NCI-H446 treated with DMSO at 0.1 percent for 48 hours (cell line): ENCODE results near the gene CTCF.

ENCODE experiments used
- DNase-seq: peaks from one replicate; lab custom pipeline; 2025; lab: John Stamatoyannopoulos, UW

Gene CTCF

DNA sequence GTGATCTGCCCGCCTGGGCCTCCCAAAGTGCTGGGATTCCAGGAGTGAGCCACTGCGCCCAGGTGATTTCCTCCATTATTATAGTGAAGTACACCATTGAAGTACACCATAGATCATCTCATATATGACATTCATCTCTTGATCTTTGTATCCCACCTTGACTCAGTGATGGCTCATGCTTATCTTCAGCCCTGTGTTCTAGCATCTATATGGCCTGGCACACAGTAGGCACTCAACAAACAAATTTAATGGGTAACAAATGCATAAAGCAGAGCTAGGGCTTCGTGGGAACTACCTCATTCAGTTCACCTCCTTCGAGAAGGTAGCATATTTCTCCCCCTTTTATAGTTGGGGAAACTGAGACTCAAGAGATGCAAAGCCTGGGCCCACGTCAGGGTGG, 103.3 kb downstream of the CTCF start:
- DNase-seq, result no peak

DNA sequence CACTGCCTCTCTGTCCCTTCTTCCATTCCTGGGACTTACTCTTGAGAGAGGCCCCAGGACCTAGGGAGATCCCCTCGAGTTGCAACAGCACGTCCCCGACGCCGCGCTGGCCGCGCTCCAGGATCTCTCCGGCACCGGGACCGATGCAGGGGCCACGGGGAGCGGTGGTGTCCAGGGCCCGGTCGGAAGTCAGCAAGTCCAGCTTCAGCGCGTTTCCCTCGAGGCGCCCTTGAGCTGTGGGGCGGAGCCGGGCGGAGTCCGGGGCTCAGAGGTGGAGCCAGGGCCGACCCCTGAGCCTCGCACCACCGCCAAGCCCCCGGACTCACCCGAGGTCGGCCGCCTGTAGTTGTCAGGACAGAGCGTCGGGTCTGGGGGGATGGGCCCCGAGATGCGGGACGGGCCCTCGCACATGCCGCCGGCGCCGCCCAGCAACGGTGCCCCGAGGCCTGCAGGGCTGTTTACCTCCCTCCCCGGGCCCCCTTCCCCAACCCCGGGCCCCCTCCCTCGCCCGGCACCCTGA, 103.8 kb downstream of the CTCF start:
- no peak for DNase-seq

DNA sequence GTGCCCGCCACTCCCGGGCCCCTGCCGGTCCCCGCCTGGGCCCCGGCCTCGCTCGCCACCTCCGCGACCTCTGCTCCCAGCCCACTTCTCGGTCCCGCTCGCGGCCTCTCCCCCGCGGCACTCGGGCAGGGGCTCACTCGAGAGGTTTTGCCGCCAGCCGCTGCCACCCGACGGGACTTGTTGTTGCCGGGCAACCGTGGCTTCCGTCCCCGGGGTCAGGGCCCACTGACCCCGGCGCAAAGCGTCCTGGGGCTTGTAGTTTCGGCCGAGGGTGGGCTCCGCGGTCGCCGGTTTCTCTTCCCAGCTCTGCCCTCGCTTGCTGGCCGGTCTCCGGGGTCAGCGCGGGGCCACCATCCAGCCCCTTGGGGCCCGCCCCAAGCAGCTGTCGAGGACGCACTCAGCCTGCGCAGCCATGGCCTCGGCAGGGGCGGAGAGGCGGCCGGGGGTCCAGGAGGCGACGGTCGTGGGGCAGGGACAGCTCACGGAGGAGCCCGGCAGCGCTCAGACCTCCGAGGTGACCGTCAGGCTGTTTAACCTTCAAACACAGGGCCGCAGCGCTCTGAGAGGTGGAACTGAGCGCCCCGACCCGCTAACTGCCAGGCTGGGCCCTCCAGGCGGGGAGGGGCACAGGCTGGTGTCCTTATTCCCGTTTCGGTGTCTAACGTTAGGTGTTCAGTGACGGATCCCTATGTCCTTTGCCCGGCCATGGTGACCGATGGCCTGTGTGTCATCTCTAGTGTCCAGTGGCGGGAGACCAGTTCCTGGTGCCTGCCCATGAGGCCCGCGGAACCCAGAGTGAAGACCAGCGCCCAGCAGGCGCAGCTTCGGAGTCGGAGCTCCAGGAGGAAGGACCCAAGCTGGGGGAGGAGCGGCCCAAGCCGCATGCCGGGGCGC, 104.5 kb downstream of the CTCF start, which contains the start of the genes C16orf86 and ENKD1:
C16orf86 (plus strand) TSS at position 256 of the 894 bp plus-strand sequence; CDS start at position 413, 157 bp downstream.
ENKD1 (minus strand) TSS at position 192 of the 894 bp plus-strand sequence. CDS start 308 bp downstream, outside the sequence.
- peak; percentile 12 for DNase-seq

DNA sequence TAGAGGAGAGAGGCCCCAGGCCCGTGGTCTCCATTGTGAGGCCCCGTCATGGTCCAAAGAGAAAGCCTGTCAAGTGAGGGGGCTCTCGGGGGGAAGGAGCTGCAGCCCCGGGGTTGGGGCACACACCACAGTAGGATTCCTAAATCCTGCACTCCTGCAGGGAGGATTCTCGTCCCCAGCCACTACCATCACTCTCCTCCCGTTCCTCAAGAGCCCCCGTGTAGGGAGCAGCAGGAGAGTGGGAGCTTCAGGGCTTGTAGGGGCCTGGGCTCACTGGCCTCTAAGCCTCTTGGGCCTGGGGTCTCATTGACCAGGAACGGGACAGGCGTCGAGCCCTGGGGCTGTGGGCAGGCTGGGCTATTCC, 105.1 kb downstream of the CTCF start:
- DNase-seq, result no peak

DNA sequence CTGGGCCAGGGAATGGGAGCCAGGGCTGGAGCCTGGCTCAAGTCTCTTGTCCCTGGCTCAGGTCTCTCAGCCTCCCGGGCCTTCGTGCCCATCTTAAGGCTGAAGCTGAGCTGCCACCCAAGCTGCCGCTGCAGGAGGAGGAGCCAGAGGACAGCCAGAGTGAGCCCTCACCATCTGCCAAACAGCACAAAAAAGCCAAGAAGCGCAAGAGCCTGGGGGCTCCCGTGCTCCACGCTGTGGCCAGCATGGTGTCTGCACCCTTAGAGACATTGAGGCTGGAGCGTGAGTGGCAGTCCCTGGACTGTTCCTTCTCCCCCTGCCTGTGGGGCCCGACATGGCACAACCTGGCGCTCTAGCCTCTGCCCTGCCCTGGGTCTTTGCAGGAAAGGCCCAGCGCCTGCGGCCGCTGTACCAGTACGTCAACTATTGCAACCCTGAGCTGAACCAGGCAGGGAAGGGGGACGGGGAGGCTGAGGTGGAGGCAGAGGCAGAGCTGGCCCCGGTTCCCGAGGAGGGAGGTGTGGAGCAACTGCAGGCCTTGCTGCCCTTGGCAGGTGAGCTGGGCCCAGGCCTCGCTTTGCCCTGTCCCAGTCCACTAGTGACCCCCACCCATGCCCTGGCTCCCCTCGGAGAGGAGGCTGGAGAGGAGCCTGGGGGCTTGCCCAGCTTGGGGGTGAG, 105.6 kb downstream of the CTCF start:
- peak; percentile 84 for DNase-seq

DNA sequence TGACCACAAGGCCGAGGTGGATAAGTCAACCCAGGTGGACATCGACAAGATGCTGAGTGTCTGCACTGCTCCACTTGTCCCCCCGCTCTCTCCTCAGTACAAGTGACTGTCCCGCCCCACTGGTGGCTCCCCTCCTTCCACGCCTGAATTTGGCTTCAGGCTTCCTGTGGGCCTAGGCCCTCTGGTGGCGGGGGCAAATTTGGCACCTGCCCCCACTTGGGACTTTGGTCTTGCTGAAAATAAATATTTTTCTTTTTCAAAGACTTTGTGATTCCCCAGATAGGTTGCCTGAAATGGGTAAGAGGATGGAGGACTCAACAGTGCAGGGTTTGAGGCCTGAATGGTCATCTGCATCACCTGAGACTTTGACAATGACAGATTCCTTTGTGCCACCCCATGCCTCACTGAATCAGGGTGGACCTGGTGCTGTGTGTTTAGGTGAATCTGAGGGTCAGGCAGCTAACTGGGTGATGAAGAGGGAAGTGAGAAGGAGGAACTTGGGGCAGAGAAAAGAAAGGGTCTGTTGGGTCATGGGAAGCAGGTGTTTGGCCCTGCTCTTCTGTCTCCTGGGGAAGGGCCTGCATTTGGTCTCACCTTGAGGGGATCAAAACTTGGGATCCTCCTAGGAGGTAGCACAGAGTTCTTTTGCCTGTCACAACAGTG, 106.3 kb downstream of the CTCF start:
- no peak for DNase-seq

DNA sequence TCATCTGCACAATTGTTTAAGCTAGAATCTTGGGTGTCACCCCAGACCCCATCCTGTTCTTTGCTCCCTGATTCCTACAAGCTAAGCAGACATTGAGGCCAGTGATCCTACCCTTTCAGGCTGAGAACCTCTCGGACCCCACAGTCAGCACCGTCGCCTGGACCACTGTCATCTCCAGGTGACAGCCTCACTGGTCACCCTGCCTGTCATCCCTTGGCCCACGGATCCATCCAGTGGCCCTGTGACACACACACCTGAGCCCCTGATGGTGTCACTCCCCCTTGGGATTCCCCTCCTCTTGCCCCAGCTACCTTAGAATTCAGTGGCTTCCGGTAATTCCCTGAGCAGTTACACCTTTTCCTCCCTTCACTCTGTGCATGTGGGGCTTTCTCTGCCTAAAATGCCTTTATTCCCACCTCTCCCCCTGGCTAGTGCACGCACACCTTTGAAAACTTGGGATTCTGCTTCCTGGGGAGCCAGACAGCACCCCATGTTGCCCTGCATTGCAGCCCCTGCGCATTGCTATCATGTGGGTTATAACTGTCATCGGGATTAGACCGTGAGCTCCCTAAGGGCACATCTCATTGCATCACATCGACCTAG, 107.3 kb downstream of the CTCF start:
- no peak for DNase-seq

DNA sequence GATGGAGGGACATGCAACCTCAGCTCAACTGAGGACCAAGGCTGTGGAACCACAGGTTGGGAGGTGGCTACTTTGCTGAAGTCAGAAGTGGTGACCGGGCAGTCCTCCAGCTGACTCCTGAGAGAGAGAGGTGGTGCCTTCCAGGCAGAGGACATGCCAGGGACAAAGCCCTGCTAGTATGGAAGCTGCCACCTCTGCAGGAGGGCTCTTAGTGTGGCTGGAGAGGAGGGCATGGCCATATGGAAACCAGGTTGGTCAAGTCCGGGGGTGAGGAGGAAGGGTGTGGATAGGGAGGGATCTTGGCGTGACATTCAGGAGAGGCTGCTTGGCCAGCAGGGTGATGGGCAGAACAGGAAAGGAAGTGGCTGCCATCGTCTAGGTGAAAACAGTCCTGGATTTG, 110.0 kb downstream of the CTCF start:
- DNase-seq, result no peak

DNA sequence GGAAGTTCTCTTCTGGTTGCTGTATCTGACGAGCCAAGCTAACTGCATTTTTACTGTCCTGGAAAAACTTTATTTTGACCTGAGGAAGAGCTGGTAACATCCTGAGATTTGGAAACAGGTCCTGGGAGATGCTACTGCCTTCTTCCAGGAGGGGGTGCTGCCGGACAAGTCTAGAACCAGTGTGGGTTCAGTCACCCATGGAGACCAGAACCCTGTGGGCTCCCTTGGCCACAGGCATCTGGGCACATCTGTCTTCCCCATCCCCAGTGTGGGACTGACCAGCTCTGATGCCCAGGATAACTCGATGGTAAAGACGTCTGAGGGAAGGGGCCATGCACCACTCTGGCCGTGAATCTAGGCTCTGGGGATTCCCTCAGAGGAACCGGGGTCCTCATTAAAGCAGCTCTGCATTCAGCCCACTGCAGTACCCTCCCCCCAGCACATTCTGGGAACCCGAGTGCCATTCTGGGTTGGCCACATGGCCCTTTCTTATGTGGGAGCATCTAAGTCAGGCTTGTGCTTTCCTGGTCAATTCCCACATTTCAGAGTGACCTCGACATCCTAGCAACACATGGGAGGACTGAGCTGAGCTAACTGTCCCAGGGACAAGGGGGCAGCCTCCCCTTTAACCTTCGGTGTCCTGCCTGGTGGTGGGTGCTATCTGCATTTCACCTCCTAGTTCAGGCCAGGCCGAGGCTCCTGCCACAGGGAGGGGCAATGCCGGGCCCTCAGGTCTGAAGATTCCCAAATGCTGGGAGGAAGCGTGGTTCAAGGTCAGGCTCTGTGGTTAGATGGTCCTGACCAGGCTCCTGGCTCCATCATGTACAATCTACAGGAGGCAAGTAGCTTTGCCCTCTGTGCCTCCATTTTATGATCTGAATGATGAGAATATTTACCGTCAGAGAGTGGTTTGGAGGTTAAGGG, 110.7 kb downstream of the CTCF start:
- DNase-seq, result no peak

DNA sequence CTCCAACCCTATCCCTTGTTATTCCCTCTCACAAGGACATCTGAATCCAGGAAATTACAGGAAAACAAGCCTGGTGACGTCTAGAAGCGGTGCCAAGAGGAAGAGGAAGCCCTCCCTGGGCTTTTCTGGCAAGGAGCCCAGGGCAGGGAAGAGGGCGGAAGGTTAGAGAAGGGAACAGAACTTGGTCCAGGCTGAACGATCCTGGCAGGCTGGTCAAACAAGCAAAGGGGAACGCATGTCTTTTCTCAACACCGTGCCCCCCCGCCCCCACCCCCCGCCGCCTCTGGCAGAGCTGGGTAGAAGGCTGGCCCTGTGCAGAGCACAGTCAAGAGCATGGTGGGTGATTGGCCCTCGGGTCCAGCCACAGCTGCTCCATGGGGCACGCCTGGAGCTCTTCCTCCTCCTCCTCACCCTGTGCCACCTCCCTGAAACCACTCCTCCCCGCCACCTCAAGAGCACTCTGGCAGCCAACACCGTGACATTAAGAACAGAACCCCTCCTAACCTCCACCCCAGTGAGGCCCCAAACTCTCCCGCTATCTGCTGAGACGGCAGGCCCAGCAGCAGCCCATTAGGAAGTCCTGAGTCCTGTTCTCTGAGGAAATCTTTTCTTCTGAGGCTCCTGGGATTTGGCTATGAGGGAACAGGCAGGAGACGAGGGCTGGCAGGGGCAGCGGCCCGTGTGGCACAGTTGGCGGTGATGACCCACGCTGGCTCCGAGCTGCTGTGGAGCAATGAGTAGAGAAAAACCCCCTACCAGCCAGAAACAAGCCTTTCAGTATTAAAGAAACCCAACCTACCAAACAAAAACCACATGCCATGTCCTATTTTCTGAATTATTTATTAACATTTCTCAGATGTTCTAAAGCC, 111.6 kb downstream of the CTCF start:
- no peak for DNase-seq

DNA sequence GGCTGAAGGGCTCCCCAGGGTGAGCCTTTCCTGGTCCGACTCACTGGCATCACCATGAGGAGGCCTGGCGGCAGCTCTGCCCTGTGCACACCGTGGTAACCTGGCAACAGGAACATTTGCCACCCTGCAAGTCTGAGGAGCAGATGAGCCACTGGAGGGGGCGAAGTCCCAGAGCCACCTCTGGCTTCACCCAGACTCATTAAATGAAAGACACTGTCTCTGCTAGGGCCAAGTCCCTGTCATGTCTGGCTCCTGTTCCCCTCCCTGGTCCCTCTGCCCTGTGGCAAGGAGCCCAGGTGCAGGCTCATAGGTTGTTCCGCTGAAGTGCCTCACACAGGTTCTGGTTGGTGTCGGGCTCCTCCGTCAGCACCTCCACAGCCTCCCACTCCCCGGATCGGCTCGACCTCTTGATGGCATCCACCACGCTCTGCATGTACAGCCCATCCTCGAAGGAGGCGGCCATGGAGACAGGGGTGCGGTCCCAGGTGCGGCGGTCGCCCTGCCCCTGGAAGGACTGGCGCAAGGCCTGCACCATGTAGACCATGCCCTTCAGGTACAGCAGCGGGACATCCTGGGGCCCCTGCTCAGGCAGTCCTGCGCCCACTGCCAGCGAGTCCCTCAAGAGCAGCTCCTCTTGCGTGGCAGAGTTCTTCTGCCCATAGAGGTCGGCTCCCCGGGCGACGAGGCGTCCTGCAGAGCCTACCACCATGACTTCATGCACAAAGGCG, 112.7 kb downstream of the CTCF start:
- DNase-seq, result no peak

DNA sequence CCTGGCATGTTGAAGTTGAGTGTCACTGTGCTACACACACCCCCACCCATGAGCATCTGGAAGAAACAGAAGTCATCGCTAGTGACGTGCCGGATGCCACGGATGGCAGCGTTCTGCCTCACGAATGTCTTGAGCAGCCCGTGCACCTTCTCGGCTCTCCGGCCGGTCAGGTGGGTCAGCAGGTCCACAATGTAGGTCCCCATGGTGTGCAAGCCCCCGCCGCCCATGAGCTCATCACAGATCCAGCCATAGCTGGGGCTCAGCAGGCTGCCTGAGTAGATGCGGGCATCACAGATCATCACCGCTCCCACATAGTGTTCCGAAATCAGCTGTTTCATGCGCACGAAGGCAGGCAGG, 113.2 kb downstream of the CTCF start:
- DNase-seq, result no peak

DNA sequence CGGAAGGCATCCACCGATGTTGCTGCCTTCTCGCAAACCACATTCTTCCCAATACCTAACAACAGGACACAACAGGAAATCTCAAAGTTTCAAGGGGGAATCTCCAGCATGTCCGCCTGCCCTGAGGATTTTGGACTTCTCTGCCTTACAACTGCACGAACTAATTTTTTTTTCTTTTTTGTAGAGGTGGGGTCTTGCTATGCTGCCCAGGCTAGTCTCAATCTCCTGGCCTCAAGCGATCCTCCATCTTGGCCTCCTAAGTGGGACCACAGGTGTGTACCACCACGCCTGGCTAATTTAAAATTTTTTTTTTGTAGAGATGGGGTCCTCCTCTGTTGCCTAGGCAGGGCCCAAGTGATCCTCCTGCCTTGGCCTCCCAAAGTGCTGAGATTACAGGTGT, 113.7 kb downstream of the CTCF start:
- DNase-seq, result no peak

DNA sequence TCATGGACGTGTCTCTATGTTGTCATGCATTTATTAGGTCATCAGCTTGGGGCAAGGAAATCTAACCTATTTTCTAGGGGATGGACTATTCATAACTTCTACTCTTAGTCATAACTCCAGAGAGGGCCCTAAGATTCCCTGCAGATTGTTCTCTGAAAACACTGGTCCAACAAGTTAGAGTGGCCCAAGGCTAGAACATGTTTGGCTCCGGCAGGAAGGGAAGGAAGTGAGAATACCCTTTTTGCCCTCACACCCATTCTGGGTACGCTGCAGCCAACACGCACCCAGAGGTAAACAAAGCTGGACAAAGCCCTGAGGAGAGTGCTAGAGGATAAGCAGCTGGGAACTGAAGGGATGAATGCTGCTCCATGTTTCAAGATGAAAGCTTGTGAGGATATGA, 114.2 kb downstream of the CTCF start:
- no peak for DNase-seq

DNA sequence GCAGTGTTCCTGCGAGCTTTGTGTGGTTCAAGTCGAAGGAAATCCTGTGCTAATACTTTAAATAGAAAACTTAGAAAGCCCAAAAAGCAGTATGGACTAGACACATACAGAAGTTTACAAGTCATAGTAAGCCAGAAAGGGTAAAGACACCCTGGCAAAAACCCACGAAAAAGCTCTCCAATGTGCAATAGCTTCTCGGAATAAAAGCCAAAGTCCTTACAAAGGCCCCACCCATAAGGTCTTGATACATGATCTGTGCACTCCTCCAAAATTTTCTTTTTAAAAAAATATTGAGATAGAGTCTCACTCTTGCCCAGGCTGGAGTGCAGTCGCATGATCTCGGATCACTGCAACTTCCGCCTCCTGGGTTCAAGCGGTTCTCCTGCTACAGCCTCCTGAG, 114.6 kb downstream of the CTCF start:
- no peak for DNase-seq

DNA sequence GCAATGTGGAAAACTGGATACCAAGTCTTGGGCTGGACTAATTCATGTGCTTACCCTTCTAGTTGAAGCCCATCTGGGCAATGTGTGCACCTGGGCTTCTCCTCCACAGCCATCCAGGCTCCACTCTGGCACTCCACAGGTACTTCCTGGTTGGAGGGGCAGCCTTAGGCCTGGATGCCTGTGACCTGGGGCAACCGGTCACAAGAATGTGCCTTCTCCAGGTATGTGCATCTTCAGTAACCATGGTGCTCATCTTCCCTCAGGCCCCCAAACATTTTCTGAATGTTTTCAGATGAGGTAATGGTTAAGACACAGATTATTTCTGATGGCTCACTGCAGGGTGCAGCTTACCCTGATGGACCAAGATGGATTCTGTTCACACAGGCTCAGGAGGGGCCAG, 115.4 kb downstream of the CTCF start:
- no peak for DNase-seq

DNA sequence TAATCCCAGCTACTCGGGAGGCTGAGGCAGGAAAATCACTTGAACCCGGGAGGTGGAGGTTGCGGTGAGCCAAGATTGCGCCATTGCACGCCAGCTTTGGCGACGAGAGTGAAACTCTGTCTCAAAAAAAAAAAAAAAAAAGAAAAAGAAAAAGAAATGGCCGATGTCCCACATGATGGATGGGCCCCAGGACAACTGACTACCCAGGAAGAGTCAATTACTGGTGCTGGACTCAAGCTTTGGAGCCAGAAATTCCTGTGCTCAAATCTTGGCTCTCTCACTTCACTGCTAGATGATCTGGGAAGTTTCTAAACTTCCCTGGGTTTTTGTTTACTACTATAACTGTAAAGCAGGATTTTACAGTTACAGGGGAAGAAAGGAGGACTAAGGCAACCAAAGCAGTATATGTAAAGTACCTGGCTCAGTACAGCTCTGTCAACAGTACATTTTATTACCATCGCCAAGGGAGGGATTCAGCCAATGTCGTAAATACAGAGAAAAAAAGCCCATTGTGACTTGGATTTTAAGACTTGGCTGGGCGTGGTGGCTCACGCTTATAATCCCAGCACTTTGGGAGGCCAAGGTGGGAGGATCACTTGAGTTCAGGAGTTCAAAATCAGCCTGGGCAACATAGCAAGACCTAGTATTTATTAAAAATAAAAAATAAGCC, 116.2 kb downstream of the CTCF start:
- no peak for DNase-seq

DNA sequence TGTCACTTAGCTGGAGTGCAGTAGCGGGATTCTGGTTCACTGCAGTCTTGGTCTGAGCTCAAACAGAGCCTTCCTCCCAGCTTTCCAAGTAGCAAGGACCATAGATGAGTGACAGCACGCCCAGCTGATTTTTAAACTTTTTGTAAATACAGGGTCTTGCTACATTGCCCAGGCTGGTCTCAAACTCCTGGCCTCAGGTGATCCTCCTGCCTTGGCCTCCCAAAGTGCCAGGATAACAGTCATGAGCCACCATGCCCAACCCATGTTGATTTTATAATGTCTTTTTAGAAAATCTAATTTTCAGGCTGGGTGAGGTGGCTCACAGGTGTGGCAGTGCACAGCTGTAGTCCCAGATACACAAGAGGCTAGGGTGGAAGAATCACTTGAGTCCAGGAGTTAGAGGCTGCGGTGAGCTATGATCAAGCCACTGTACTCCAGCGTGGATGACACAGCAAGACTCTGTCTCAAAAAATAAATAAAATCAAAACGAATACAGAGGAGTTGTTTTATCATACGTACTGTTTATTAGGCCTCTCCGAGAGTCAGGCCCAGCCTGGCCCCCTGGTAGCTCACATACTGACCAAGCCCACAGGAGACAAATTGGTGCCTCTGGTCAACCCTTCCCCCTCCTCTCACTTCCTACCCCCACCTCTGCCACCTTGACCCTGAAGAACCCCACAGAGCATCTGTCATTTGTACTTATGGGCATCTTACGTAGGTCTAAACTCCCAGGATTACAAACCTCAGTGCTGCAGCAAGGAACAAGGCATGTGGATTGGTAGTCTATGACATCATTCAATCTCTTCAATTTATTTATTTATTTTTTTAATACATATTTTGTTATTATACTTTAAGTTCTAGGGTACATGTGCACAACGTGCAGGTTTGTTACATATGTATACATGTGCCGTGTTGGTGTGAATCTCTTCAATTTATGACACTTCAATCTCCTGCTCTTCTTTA, 117.9 kb downstream of the CTCF start:
- DNase-seq, result no peak
